GM21717 (cell line): Measurements from ENCODE around the gene AGAP2.
A peak's percentile ranks its signal among the peaks of the same experiment; 100 is the strongest.
"Not testable (repeated sequence)": the region's sequence is repeated elsewhere in the genome, so short reads cannot be mapped to it uniquely, and the experiment has no call there.

Experiments
- ATAC-seq: cut with Tn5 transposase; IDR thresholded peaks from one replicate; pipeline ENCODE4 v1.9.1; 2021; ENCODE audit warnings: mild to moderate bottlenecking, moderate library complexity; ENCODE audit not compliant: unreplicated experiment

AGAP2 gene

DNA sequence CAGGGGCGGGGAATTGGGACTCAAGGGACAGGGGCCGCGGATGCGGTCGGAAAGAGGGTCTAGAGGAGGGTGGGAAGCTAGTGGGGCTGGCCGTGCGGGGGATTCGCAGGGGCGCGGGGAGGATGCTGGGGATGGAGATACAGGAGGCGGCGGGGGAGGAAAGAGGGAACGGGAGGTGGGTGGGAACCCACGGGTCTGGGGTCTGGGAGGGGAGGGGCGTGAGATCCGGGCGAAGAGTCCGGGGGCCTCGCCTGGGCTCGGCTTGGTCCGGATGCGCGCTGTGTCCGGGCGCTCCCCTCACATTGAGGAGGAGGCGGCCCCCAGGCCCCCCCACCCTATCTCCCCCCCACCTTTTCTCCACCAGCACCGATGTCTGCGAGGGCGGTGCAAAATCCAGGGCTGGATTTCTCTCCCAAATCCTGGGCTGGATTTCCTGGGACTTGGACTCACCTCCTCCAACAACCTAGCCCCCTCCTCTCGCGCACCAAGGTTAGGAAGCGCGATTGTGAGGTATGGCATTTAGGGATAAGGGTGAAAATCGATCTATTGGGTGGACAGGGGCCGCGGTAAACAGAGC, at the start of gene AGAP2:
Gene AGAP2 (minus strand): TSS at position 82 of the 577 bp plus-strand sequence. CDS start 496 bp downstream, outside the sequence.
- ATAC-seq = no peak

DNA sequence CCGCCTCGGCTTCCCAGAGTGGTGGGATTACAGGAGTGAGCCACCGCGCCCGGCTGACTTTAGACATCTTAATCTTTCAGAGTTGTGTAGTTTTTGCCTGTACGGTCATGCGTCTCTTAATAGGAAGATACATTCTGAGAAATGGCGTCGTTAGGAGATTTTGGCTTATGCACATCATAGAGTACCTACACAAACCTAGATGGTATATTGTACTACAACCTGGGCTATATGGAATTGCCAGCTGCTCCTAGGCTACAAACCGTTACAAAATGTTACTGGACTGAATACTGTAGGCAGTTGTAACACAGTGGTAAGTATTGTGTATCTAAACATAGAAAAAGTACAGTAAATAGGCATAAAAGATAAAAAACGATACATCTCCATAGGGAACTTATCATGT, 45.3 kb upstream of the AGAP2 start:
- ATAC-seq = no peak

DNA sequence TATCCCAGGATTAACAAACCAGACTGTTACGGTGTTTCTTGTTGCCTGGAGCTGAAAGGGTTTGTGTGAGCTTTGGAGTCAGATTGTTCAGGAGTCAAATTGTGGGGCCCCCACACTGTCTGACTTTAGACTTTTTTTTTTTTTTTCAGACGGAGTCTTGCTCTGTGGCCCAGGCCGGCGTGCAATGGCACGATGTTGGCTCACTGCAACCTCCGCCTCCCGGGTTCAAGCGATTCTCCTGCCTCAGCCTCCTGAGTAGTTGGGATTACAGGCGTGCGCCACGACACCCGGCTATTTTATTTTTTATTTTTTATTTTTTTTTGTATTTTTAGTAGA, 44.9 kb upstream of the AGAP2 start:
- ATAC-seq = no peak

DNA sequence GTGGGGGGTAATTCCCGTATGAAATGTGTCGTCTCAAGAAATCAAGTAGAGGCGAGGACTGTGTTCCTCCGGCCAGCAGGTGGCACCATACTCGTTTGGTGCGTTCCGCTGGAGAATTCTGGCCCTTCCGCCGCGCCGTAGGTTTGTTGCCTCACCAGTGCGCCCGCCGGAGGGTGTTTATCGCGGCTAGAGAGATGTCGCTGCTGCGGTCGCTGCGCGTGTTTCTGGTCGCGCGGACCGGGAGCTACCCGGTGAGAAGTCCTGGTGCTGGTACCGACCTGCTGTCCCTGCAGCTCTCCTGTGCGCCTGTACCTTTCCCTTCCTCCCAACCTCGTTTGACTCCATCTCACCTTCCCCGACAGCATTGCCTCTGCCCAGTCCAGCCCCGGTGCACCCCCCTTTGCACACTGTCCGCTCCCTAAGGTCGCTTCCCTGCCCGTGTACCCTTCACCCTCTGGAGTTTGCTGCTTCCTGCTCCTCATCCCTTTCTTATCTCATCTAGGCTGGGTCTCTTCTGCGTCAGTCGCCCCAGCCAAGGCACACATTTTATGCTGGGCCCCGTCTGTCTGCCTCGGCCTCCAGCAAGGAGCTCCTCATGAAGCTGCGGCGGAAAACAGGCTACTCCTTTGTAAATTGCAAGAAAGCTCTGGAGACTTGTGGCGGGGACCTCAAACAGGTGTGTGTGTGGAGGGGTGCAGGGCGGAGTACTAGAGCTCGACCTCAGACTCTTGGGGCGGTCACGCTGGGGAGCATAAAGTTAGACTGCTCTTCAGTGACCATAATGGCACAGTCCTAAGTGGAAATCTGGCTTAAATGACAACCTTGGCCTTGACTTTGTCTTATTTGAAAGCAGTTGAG, 44.3 kb upstream of the AGAP2 start, which contains the start of gene TSFM:
Gene TSFM (plus strand): TSS at position 180 of the 858 bp plus-strand sequence. CDS start 15 bp downstream, at position 195.
- peak; percentile 85 for ATAC-seq

GRCh38 chr12:57782243-57782607, 43.7 kb upstream of the AGAP2 start:
- ATAC-seq = peak; percentile 7

- no peak for ATAC-seq
Measured at GRCh38 chr12:57781801-57782200, 43.3 kb upstream of the AGAP2 start.

GRCh38 chr12:57781244-57781643, 42.7 kb upstream of the AGAP2 start:
- no peak for ATAC-seq

DNA sequence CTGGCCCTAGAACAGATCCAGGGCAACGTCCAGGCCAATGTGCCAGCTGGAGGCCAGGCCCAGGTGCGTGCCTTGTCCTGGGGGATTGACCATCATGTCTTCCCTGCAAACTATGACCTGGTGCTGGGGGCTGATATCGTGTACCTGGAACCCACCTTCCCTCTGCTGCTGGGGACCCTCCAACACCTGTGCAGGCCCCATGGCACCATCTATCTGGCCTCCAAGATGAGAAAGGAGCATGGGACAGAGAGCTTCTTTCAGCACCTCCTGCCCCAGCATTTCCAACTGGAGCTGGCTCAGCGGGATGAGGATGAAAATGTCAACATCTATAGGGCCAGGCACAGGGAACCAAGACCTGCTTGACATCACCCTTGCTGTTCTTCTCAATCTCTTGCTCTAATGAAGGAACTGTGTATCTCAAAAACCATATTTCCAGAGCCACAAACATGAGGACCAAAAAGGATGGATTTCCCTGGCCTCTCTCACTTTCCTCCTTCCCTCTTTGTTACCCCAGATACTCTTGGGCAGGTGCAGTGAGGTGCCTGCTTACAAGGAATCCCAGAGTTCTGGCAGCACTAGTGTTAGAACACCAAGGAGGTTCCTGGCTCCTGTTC, 41.8 kb upstream of the AGAP2 start:
- ATAC-seq = no peak

DNA sequence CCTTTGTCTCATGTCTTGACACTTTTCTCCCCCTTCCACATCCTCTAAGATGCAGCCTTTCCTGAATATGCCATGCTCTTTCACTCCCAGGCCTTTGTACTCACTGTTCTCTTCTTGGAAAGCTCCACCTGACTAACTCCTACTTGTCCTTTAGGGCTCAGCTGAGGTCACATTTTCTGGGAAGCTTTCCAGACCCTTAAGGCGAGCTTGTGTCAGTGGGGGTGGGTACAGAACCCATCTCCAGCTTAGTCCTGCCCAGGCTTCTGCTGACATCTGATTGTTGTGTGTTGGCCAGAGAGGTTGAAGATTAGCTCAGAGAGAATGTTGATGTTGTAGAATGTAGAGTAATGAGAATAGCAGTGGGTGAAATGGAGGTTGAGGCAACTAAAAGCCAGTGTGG, 41.2 kb upstream of the AGAP2 start:
- no peak for ATAC-seq

DNA sequence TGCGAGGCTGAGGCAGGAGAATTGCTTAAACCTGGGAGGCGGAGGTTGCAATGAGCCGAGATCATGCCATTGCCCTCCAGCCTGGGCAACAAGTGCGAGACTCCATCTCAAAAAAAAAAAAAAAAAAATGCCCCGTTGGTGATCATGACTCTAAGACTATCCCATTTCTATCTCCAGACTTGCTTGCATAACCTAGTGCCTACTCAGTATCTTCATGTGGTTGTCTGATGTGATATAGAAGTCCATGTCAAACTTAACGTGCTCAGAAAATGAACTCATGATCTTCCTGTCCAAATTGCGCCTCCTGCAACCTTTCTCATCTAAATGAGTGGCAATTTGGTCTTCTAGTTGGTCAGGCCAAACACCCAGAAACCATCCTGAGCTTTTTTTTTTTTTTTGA, 39.4 kb upstream of the AGAP2 start:
- ATAC-seq = no peak

- ATAC-seq = no peak
Measured at GRCh38 chr12:57777367-57777766, 38.8 kb upstream of the AGAP2 start.

DNA sequence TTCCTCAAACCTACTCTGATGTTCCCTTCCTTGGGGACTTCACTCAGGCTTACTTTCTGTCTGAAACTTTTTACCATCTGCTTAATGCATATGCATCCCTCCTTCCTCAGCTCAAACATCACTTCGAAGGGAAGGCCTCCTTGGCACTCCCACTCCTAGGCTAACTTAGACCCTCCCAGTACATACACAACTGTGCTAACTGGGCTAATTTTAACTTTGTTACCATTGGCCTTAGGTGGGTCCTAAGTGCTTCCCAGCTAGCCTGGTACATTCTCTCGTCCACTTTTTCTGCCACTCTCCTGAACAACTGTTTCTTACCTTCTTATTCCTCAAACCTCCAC, 37.7 kb upstream of the AGAP2 start:
- ATAC-seq = no peak

- ATAC-seq = no peak
Measured at GRCh38 chr12:57775563-57776246, 37.2 kb upstream of the AGAP2 start.

- no peak for ATAC-seq
Measured at GRCh38 chr12:57775044-57775443, 36.5 kb upstream of the AGAP2 start.

DNA sequence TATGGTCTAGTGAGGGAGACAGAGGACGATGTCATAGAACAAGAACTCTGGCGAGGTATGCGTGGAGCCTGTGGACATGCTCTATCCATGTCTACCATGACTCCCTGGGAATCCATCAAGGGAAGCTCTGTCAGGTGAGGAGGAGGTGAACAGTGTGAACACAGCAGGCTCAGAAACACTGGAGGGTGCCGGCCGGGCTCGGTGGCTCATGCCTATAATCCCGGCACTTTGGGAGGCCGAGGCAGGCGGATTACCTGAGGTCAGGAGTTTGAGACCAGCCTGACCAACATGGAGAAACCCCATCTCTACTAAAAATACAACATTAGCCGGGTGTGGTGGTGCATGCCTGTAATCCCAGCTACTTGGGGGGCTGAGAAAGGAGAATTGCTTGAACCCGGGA, 36.1 kb upstream of the AGAP2 start:
- not testable (repeated sequence) for ATAC-seq

- peak; percentile 33 for ATAC-seq
Measured at GRCh38 chr12:57772429-57773322, 34.1 kb upstream of the AGAP2 start, which contains the start of gene EEF1AKMT3. EEF1AKMT3 (plus strand) TSS chr12:57772614; CDS start chr12:57772725, 111 bp downstream.

GRCh38 chr12:57771873-57772428, 33.4 kb upstream of the AGAP2 start, which contains the start of gene METTL1:
METTL1 (minus strand) TSS chr12:57772105; CDS start chr12:57772083, 22 bp downstream.
- ATAC-seq = peak; percentile 72

- ATAC-seq = peak; percentile 75
Measured at GRCh38 chr12:57771236-57771872, 32.8 kb upstream of the AGAP2 start.

DNA sequence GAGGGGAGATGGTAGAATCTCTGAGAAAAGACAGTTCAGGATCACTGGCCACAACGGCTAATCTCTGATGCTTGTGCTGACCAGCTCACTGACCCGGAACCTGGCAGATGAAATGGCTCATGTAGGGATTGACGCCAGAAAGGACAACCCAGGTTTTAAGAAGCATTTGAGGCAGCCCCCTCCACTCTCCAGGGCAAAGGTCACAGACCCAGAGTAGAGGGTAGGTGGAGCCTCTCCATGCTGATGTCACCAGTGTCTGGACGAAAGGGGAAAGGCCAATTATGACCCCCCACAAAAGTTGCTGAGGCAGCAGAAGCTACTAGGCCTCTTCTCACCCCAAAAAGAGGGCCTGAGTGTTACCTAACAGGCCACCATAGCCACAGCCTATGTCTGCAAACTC, 32.2 kb upstream of the AGAP2 start:
- ATAC-seq = no peak

GRCh38 chr12:57769594-57769993, 31.1 kb upstream of the AGAP2 start:
- no peak for ATAC-seq
